PC-9 (cell line): Measurements from ENCODE around the gene MIA3. TPM values are rescaled to one million over a fixed set of nuclear protein-coding genes. Genes with fewer than 3 reads are reported as not detected.
"Not testable (repeated sequence)": the region's sequence is repeated elsewhere in the genome, so short reads cannot be mapped to it uniquely, and the experiment has no call there.

ENCODE experiments used
- BruUV-seq: library from RNA; stranded (reverse); fragments of 400-500 nt; replicated peaks from 2 replicates; lab custom pipeline; 2021; lab: Mats Ljungman, UMichigan
- CTCF ChIA-PET: fragments of 300-600 bp; sonication (Branson Sonifier 250); formaldehyde crosslinking; loops from one replicate; lab custom pipeline; 2022; ENCODE audit warnings: antibody characterized with exemption; lab: Charles Lee
- POLR2A ChIA-PET: fragments of 300-600 bp; sonication (Branson Sonifier 250); formaldehyde crosslinking; loops from one replicate; lab custom pipeline; 2022; ENCODE audit warnings: antibody characterized with exemption; ENCODE audit not compliant: unreplicated experiment; lab: Charles Lee
- DNase-seq, 2 experiments: peaks; one replicate each; pipeline versions ENCODE4 v3.0.0 to v3.0.0-alpha.2; 2015 to 2022; ENCODE audit warnings: mixed read lengths in 1 of 2
- H2AFZ ChIP-seq: fragments of 200-600 bp; sonication (generic); 2 replicates; pipeline ENCODE4 v1.8.1; 2017; ENCODE audit warnings: antibody characterized with exemption
- H3F3A ChIP-seq: fragments of 200-600 bp; sonication (generic); 2 replicates; pipeline ENCODE4 v1.8.1; 2017; ENCODE audit warnings: antibody characterized with exemption, mild to moderate bottlenecking, low read depth; ENCODE audit not compliant: insufficient read depth
- H3K27ac ChIP-seq: fragments of 200-600 bp; sonication (generic); 2 replicates; pipeline ENCODE4 v1.6.1; 2016; ENCODE audit warnings: mixed run types
- H3K27me3 ChIP-seq: fragments of 200-600 bp; sonication (generic); 2 replicates; pipeline ENCODE4 v1.6.1; 2016; ENCODE audit warnings: low read depth, mixed run types; ENCODE audit not compliant: insufficient read depth
- H3K36me3 ChIP-seq: fragments of 200-600 bp; sonication (generic); 2 replicates; pipeline ENCODE4 v1.6.1; 2016; ENCODE audit warnings: low read depth, mixed run types
- H3K4me1 ChIP-seq: fragments of 200-600 bp; sonication (generic); replicated peaks from 2 replicates; pipeline ENCODE4 v1.6.1; 2016; ENCODE audit warnings: mixed run types; ENCODE audit not compliant: insufficient read depth
- H3K4me2 ChIP-seq: fragments of 200-600 bp; sonication (generic); 2 replicates; pipeline ENCODE4 v1.6.1; 2017; ENCODE audit warnings: mixed run types
- H3K4me3 ChIP-seq: fragments of 200-600 bp; sonication (generic); 2 replicates; pipeline ENCODE4 v1.6.1; 2016; ENCODE audit warnings: mixed run types
- H3K79me2 ChIP-seq: fragments of 200-600 bp; sonication (generic); 2 replicates; pipeline ENCODE4 v1.6.1; 2017; ENCODE audit warnings: low read depth, mixed run types
- H3K9me2 ChIP-seq: fragments of 200-600 bp; sonication (generic); 2 replicates; pipeline ENCODE4 v1.8.1; 2017; ENCODE audit warnings: mild to moderate bottlenecking; ENCODE audit not compliant: insufficient read depth
- H3K9me3 ChIP-seq: fragments of 200-600 bp; sonication (generic); 2 replicates; pipeline ENCODE4 v1.8.1; 2016; ENCODE audit warnings: low read depth; ENCODE audit not compliant: insufficient read depth
- H4K20me1 ChIP-seq: fragments of 200-600 bp; sonication (generic); 2 replicates; pipeline ENCODE4 v1.8.1; 2017; ENCODE audit not compliant: insufficient read depth
- EZH2 ChIP-seq: fragments of 200-600 bp; sonication (generic); IDR thresholded peaks from 2 replicates; pipeline ENCODE4 v1.8.0; 2017; ENCODE audit warnings: antibody characterized with exemption, low read depth
- intact Hi-C: fragments of 100-400 bp; cut with micrococcal nuclease; formaldehyde crosslinking; loops from one replicate; pipeline ENCODE4 v1.10.0; 2022; ENCODE audit not compliant: unreplicated experiment
- total RNA-seq: library from RNA; stranded (reverse); gene quantifications from 2 replicates; pipeline ENCODE4 v1.2.3, GENCODE V29; 2021
- TF ChIP-seq, protein P1 (sequence below): fragments of 200-600 bp; sonication (generic); conservative IDR thresholded peaks from 2 replicates; pipeline ENCODE4 v1.6.1; 2017; ENCODE audit warnings: mixed run types, antibody characterized with exemption, mild to moderate bottlenecking, moderate library complexity

Gene MIA3
- total RNA-seq, 1 experiment from 2014 or later = 65.1 TPM

DNA sequence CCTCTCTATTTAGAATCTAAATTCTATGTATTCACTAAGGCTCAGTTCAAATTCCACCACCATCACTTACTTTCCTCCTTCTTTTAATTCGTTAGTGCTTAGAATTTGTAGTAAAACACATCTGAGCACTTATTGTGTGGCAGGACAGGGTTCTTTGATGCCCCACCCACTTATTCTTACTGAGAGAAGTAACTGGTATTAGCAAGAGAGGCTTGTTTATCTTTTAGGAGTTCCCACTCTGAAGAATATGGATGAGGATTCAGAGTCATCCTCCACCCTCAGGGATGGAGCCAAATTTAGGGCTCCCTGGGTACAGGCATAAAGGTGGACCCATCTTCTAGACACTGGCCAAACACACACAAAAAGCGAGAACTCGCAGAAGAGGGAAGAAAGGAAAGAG is 16.6 kb upstream of the MIA3 start:
- no peaks in the 10 kb centered on the region for H3K79me2 ChIP-seq
- H4K20me1 ChIP-seq = no peaks in the 10 kb centered on the region; the same call in 1 of the 2 replicates
- no peak overlapping the region for H3K4me2 ChIP-seq
- no peak for DNase-seq
- no peaks in the 10 kb centered on the region for H3K36me3 ChIP-seq
- peaks cover 11% of the 10 kb centered on the region; the same call in 1 of the 2 replicates for H3K4me1 ChIP-seq
- H3K27me3 ChIP-seq = no peaks in the 10 kb centered on the region
- H2AFZ ChIP-seq = no peak overlapping the region
- CTCF ChIA-PET = no interaction called here
- no peaks in the 10 kb centered on the region for H3K9me2 ChIP-seq
- H3F3A ChIP-seq = peaks cover 5% of the 10 kb centered on the region; the same call in 1 of the 2 replicates
- no TSS peak for BruUV-seq
- TF ChIP-seq, protein P1, sequence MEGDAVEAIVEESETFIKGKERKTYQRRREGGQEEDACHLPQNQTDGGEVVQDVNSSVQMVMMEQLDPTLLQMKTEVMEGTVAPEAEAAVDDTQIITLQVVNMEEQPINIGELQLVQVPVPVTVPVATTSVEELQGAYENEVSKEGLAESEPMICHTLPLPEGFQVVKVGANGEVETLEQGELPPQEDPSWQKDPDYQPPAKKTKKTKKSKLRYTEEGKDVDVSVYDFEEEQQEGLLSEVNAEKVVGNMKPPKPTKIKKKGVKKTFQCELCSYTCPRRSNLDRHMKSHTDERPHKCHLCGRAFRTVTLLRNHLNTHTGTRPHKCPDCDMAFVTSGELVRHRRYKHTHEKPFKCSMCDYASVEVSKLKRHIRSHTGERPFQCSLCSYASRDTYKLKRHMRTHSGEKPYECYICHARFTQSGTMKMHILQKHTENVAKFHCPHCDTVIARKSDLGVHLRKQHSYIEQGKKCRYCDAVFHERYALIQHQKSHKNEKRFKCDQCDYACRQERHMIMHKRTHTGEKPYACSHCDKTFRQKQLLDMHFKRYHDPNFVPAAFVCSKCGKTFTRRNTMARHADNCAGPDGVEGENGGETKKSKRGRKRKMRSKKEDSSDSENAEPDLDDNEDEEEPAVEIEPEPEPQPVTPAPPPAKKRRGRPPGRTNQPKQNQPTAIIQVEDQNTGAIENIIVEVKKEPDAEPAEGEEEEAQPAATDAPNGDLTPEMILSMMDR = no peak
- no peak for TF ChIP-seq EZH2
- POLR2A ChIA-PET = no interaction called here
- H3K9me3 ChIP-seq = no peaks in the 10 kb centered on the region
- H3K4me3 ChIP-seq = no peak overlapping the region
- intact Hi-C loops = no loop called here
- no peak overlapping the region for H3K27ac ChIP-seq

DNA sequence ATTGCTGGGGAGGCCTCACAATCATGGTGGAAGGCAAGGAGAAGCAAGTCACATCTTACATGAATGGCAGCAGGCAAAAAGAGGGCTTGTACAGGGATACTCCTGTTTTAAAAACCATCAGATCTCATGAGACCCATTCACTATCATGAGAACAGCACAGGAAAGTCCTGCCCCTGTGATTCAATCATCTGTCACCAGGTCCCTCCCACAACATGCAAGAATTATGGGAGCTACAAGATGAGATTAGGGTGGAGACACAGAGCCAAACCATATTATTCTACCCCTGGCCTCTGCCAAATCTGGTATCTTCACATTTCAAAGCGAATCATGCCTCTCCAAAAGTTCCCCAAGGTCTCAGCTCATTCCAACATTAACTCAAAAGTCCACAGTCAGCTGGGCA is 11.1 kb upstream of the MIA3 start:
- no peak for TF ChIP-seq EZH2
- TF ChIP-seq, protein P1 = no peak
- Histone ChIP-seq H3K27ac (no peak overlapping the region), H3K4me3 (no peak overlapping the region), H4K20me1 (no peaks in the 10 kb centered on the region), H3K36me3 (no peaks in the 10 kb centered on the region), H3K27me3 (no peaks in the 10 kb centered on the region), H3K9me2 (no peaks in the 10 kb centered on the region), H3K79me2 (no peaks in the 10 kb centered on the region), H3F3A (no peaks in the 10 kb centered on the region), H3K4me1 (no peaks in the 10 kb centered on the region), H3K4me2 (no peak overlapping the region), H2AFZ (no peak overlapping the region), H3K9me3 (no peaks in the 10 kb centered on the region)
- BruUV-seq = no TSS peak
- ChIA-PET POLR2A (no interaction called here), CTCF (interaction anchor here (0.7 kb wide), 1 partner anchor 129 kb away, joined by 6 read pairs; no protein-coding TSS in a partner anchor)
- no peak for DNase-seq
- intact Hi-C loops = no loop called here

DNA sequence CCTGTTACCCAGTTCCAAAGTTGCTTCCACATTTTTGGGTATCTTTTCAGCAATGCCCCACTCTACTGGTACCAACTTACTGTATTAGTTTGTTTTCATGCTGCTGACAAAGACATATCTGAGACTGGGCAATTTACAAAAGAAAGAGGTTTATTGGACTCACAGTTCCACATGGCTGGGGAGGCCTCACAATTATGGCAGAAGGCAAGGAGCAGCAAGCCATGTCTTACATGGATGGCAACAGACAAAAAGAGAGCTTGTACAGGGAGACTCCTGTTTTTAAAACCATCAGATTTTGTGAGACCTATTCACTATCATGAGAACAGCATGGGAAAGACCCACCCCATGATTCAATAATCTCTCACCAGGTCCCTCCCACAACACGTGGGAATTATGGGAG is 8.8 kb upstream of the MIA3 start:
- intact Hi-C loops, H3K4me3 ChIP-seq, H3K36me3 ChIP-seq, DNase-seq, POLR2A ChIA-PET, H4K20me1 ChIP-seq, H3K4me2 ChIP-seq, BruUV-seq, H3K79me2 ChIP-seq, H3K9me2 ChIP-seq, H3K9me3 ChIP-seq, CTCF ChIA-PET, H3K27me3 ChIP-seq, H2AFZ ChIP-seq, H3K4me1 ChIP-seq, H3K27ac ChIP-seq, H3F3A ChIP-seq: not testable (repeated sequence)

DNA sequence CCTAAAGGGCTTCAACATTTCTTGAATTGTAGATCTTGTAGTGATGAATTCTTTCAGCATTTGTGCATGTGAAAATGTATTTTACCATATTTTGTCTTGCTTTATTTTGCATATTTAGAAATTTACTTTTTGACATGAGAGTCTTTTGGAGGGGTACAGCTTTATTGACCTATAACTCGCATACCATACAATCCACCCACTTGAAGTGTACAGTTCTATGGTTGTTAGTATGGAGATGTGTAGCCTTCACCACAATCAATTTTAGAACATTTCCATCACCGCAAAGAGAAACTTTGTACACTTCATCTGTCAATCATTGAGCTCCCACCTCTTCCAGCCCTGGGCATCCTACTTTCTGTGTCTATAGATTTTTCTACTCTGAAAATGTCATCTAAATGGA is 7.2 kb upstream of the MIA3 start:
- Histone ChIP-seq H3F3A (no peaks in the 10 kb centered on the region), H3K4me3 (no peak overlapping the region), H3K9me2 (no peaks in the 10 kb centered on the region), H3K27ac (no peak overlapping the region), H3K36me3 (no peaks in the 10 kb centered on the region), H3K79me2 (no peaks in the 10 kb centered on the region), H3K4me1 (no peaks in the 10 kb centered on the region), H4K20me1 (no peaks in the 10 kb centered on the region), H3K4me2 (no peak overlapping the region), H3K9me3 (no peaks in the 10 kb centered on the region; the same call in 1 of the 2 replicates), H2AFZ (no peak overlapping the region), H3K27me3 (no peaks in the 10 kb centered on the region)
- ChIA-PET POLR2A (no interaction called here), CTCF (interaction anchor here (0.6 kb wide), 1 partner anchor 19 kb away, joined by 5 read pairs; no protein-coding TSS in a partner anchor)
- intact Hi-C loops = no loop called here
- BruUV-seq = no TSS peak
- no peak for DNase-seq
- TF ChIP-seq, protein P1 = no peak
- no peak for TF ChIP-seq EZH2
